OCI-LY3 (cell line): ENCODE measurements around the gene FLYWCH1.

Experiments used
- H2AFZ ChIP-seq: fragments of 200-600, 300-600 bp; shearing (Covaris generic); 2 replicates; pipeline ENCODE4 v1.6.0; 2014; ENCODE audit warnings: antibody characterized with exemption, low read depth, low read length
- H3K27ac ChIP-seq: fragments of 200-600, 300-600 bp; sonication (generic); 2 replicates; pipeline ENCODE4 v1.5.1; 2014; ENCODE audit warnings: mild to moderate bottlenecking, low read length, moderate library complexity, mixed read lengths
- H3K27me3 ChIP-seq: fragments of 200-600, 300-600 bp; sonication (generic); 2 replicates; pipeline ENCODE4 v1.6.1; 2014; ENCODE audit warnings: low read depth, low read length, mixed read lengths
- H3K36me3 ChIP-seq: fragments of 200-600, 300-600 bp; sonication (generic); replicated peaks from 2 replicates; pipeline ENCODE3; 2014; ENCODE audit warnings: low read depth, low read length, mixed read lengths
- H3K4me1 ChIP-seq: fragments of 300-600, 200-600 bp; sonication (generic); 2 replicates; pipeline ENCODE4 v1.6.1; 2014; ENCODE audit warnings: low read length, mixed read lengths
- H3K4me2 ChIP-seq: fragments of 200-600, 300-600 bp; sonication (generic); 2 replicates; pipeline ENCODE4 v1.6.1; 2014; ENCODE audit warnings: low read length, mixed read lengths
- H3K4me3 ChIP-seq: fragments of 300-600, 200-600 bp; sonication (generic); 2 replicates; pipeline ENCODE4 v1.5.1; 2014; ENCODE audit warnings: antibody characterized with exemption, mild to moderate bottlenecking, low read length, moderate library complexity
- H3K79me2 ChIP-seq: fragments of 300-600, 200-600 bp; shearing (Covaris generic); 2 replicates; pipeline ENCODE4 v1.6.1; 2014; ENCODE audit warnings: mild to moderate bottlenecking, low read length, mixed read lengths
- H3K9ac ChIP-seq: fragments of 300-600, 200-600 bp; shearing (Covaris generic); 2 replicates; pipeline ENCODE4 v1.6.0; 2014; ENCODE audit warnings: mild to moderate bottlenecking, low read length, moderate library complexity
- H3K9me3 ChIP-seq: fragments of 200-600, 300-600 bp; shearing (Covaris generic); 2 replicates; pipeline ENCODE4 v1.6.1; 2014; ENCODE audit warnings: low read length, mixed read lengths; ENCODE audit not compliant: insufficient read depth
- H4K20me1 ChIP-seq: fragments of 200-600, 300-600 bp; sonication (generic); 2 replicates; pipeline ENCODE4 v1.6.1; 2016; ENCODE audit warnings: low read length, mixed read lengths; ENCODE audit not compliant: insufficient read depth
- CTCF ChIP-seq: fragments of 200-600, 300-600 bp; sonication (generic); IDR thresholded peaks from 2 replicates; pipeline ENCODE4 v1.5.1; 2014; ENCODE audit warnings: antibody characterized with exemption, low read length, low read depth
- EZH2phosphoT487 ChIP-seq: fragments of 200-600 bp; shearing (Covaris generic); IDR thresholded peaks from 2 replicates; pipeline ENCODE4 v1.6.1; 2018; ENCODE audit warnings: antibody characterized with exemption, mixed run types, low read depth

Gene FLYWCH1

DNA sequence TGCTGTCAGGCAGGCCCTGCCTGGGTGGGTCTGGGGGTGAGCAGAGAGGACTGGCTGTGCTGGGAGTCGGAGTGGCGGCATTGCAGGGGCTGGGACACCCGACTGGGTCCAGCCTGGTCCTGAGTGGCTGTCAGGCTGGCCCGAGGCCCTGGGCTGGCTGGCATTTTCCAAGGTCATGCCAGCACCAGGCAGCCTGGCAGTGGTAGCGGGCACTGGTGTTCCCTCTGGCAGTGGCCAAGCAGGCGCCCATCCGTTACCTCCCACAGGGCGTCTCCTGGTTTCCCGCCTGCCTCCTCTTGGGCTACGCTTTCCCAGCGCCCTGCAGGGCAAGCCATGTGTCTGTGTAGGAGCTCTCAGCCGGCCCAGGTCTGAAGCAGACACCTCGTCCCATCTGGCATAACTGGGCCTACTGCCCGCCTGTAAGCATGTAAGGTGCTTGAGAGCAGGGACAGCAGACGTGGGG lies 74.2 kb downstream of the FLYWCH1 start:
- no peak overlapping the region for H2AFZ ChIP-seq
- no peaks in the 10 kb centered on the region for H3K79me2 ChIP-seq
- peaks cover 7% of the 10 kb centered on the region for H3K4me1 ChIP-seq
- H3K4me2 ChIP-seq: no peak overlapping the region
- H3K9ac ChIP-seq: no peak overlapping the region
- H3K4me3 ChIP-seq: no peak overlapping the region
- H3K36me3 ChIP-seq: no peaks in the 10 kb centered on the region
- TF ChIP-seq EZH2phosphoT487: no peak
- TF ChIP-seq CTCF: no peak
- H3K9me3 ChIP-seq: no peaks in the 10 kb centered on the region
- H3K27ac ChIP-seq: no peak overlapping the region
- H3K27me3 ChIP-seq: peaks cover 24% of the 10 kb centered on the region
- H4K20me1 ChIP-seq: no peaks in the 10 kb centered on the region

- no peaks in the 10 kb centered on the region for H3K9me3 ChIP-seq
- H4K20me1 ChIP-seq: no peaks in the 10 kb centered on the region
- no peak for TF ChIP-seq CTCF
- TF ChIP-seq EZH2phosphoT487: no peak
- H3K79me2 ChIP-seq: no peaks in the 10 kb centered on the region
- H3K4me1 ChIP-seq: peaks cover 4% of the 10 kb centered on the region
- no peaks in the 10 kb centered on the region for H3K36me3 ChIP-seq
- H3K4me2 ChIP-seq: no peak overlapping the region
- H3K27ac ChIP-seq: no peak overlapping the region
- no peak overlapping the region for H3K4me3 ChIP-seq
- peaks cover 25% of the 10 kb centered on the region for H3K27me3 ChIP-seq
- H2AFZ ChIP-seq: no peak overlapping the region
- H3K9ac ChIP-seq: no peak overlapping the region
Observed at GRCh38 chr16:2986623-2987188, 75.0 kb downstream of the FLYWCH1 start.

DNA sequence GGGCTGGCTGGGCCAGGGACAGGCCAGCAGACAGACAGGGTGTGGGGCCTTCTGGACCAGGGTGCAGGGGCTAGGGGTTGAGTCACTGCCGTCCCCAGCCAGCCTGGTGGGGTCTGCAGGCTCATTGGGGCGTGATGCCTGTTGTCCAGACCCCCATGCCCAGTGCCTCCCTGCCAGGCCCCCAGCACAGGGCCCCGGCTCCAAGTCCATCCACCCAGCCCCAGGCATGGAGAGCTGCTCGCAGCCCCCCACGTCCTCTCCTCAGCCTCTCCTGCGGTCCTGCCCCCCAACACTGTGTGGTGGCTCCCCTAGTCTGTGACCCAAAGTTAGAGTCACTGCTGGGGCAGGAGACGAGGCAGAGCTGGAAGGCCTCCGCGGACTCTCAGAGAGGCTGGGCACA lies 75.6 kb downstream of the FLYWCH1 start:
- Histone ChIP-seq H2AFZ (no peak overlapping the region), H4K20me1 (no peaks in the 10 kb centered on the region), H3K36me3 (no peaks in the 10 kb centered on the region), H3K79me2 (no peaks in the 10 kb centered on the region), H3K4me1 (peaks cover 4% of the 10 kb centered on the region), H3K4me3 (no peak overlapping the region), H3K4me2 (no peak overlapping the region), H3K9me3 (no peaks in the 10 kb centered on the region), H3K9ac (no peak overlapping the region), H3K27ac (no peak overlapping the region), H3K27me3 (peaks cover 25% of the 10 kb centered on the region)
- TF ChIP-seq CTCF: no peak
- no peak for TF ChIP-seq EZH2phosphoT487

DNA sequence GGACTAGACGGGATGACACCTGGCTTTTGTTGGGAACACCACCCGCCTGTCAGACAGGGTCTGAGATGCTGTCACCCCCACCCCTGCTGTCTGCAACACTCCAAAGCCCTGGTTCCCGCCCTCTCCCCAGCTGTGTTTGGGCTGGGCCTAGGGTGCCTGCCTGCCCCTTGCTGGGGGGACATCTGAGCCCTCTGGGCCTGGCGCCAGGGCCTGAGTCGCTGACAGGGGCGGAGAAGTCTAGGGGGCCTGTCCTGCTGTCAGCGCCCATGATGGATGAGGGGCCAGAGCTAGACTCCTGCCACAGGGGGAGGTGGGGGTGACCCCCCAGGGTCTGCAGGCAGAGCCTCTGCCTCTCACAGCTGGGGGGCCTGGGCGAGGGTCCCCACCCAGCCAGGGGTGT lies 76.1 kb downstream of the FLYWCH1 start:
- Histone ChIP-seq H3K4me1 (peaks cover 4% of the 10 kb centered on the region), H3K27me3 (peaks cover 25% of the 10 kb centered on the region), H2AFZ (no peak overlapping the region), H3K9me3 (no peaks in the 10 kb centered on the region), H4K20me1 (no peaks in the 10 kb centered on the region), H3K4me2 (no peak overlapping the region), H3K36me3 (no peaks in the 10 kb centered on the region), H3K79me2 (no peaks in the 10 kb centered on the region), H3K4me3 (no peak overlapping the region), H3K27ac (no peak overlapping the region), H3K9ac (no peak overlapping the region)
- TF ChIP-seq CTCF: no peak
- TF ChIP-seq EZH2phosphoT487: no peak
